ENCODE measurements around the gene MAP3K9. TPM values are rescaled to one million over a fixed set of nuclear protein-coding genes. Genes with fewer than 3 reads are reported as not detected.

Gene MAP3K9
- total RNA-seq, 1 experiment from 2014 or later, result 12.1 TPM

GRCh38 chr14:70718383-70719118 lies 90.8 kb downstream of the MAP3K9 start:
- no peaks in the 10 kb centered on the region for H3K4me1 ChIP-seq (ENCODE audit: control insufficient read depth, insufficient read depth, low read length)
- no peaks in the 10 kb centered on the region for H3K9me3 ChIP-seq (ENCODE audit: control insufficient read depth, insufficient read depth, low read depth, low read length)
- no peak overlapping the region for H3K27ac ChIP-seq (ENCODE audit: low read length)
- ATAC-seq (no peak), DNase-seq (ENCODE audit: low read depth, low spot score) (no peak)
- H3K36me3 ChIP-seq (ENCODE audit: control insufficient read depth, insufficient read depth, low read length), result no peaks in the 10 kb centered on the region
- H3K27me3 ChIP-seq (ENCODE audit: control insufficient read depth, insufficient read depth, low read length), result no peaks in the 10 kb centered on the region
- in situ Hi-C loops (cut with HindIII; ENCODE audit: low pct_unique_long_range_greater_than_20kb, low sequenced_read_pairs), result no loop called here
- ChIA-PET POLR2A (no interaction called here), CTCF (no interaction called here)
- TF ChIP-seq REST (IDR thresholded peaks at IDR 0.05; ENCODE audit: insufficient read depth in 1 of 2, low read depth in 2 of 2, low read length in 1 of 2) (no peak), POLR2AphosphoS5 (IDR thresholded peaks at IDR 0.05; ENCODE audit: low read depth, low read length) (no peak), SIN3A (IDR thresholded peaks at IDR 0.05; ENCODE audit: borderline replicate concordance, insufficient read depth, low read depth, low read length) (no peak), CTCF (IDR thresholded peaks at IDR 0.05) (no peak), TCF7L2 (IDR thresholded peaks at IDR 0.05; ENCODE audit: low read depth, low read length) (no peak)
- H3K4me3 ChIP-seq (ENCODE audit: low read depth in 2 of 2, low read length in 2 of 2), result no peak overlapping the region
- intact Hi-C loops (cut with micrococcal nuclease; ENCODE audit: unreplicated experiment), result no loop called here
- BruUV-seq (replicated peaks), result no TSS peak

GRCh38 chr14:70716958-70717357 lies 92.4 kb downstream of the MAP3K9 start:
- CTCF ChIA-PET, result no interaction called here
- Histone ChIP-seq H3K4me1 (ENCODE audit: control insufficient read depth, insufficient read depth, low read length) (no peaks in the 10 kb centered on the region), H3K36me3 (ENCODE audit: control insufficient read depth, insufficient read depth, low read length) (no peaks in the 10 kb centered on the region), H3K9me3 (ENCODE audit: control insufficient read depth, insufficient read depth, low read depth, low read length) (no peaks in the 10 kb centered on the region), H3K4me3 (ENCODE audit: low read depth in 2 of 2, low read length in 2 of 2) (no peak overlapping the region), H3K27me3 (ENCODE audit: control insufficient read depth, insufficient read depth, low read length) (no peaks in the 10 kb centered on the region), H3K27ac (ENCODE audit: low read length) (no peak overlapping the region)
- BruUV-seq (replicated peaks), result no TSS peak
- intact Hi-C loops (cut with micrococcal nuclease; ENCODE audit: unreplicated experiment), result no loop called here
- in situ Hi-C loops (cut with HindIII; ENCODE audit: low pct_unique_long_range_greater_than_20kb, low sequenced_read_pairs), result no loop called here
- POLR2A ChIA-PET, result no interaction called here
- no peak for DNase-seq (ENCODE audit: low read depth, low spot score)
- ATAC-seq, result no peak
- TF ChIP-seq POLR2AphosphoS5 (IDR thresholded peaks at IDR 0.05; ENCODE audit: low read depth, low read length) (no peak), CTCF (IDR thresholded peaks at IDR 0.05) (no peak), TCF7L2 (IDR thresholded peaks at IDR 0.05; ENCODE audit: low read depth, low read length) (no peak), SIN3A (IDR thresholded peaks at IDR 0.05; ENCODE audit: borderline replicate concordance, insufficient read depth, low read depth, low read length) (no peak), REST (IDR thresholded peaks at IDR 0.05; ENCODE audit: insufficient read depth in 1 of 2, low read depth in 2 of 2, low read length in 1 of 2) (no peak)

Measured in Panc1 (cell line).